HFF-Myc (cell line): ENCODE measurements around the gene MIPEP.

ENCODE experiments used
- DNase-seq: peaks from one replicate; pipeline ENCODE4 v3.0.0-alpha.2; 2011; ENCODE audit warnings: low read depth; ENCODE audit errors: extremely low read depth
- H3K4me3 ChIP-seq: replicated peaks from 2 replicates; pipeline ENCODE4 v1.5.1; 2011; ENCODE audit warnings: low read depth, mild to moderate bottlenecking, control low read depth, low read length
- CTCF ChIP-seq: IDR thresholded peaks from 2 replicates; pipeline ENCODE4 v1.5.1; 2012; ENCODE audit warnings: mild to moderate bottlenecking, low read depth, low read length, control low read depth; ENCODE audit errors: missing control alignments

MIPEP gene

GRCh38 chr13:23724196-23724970 is 164.8 kb downstream of the MIPEP start:
- DNase-seq: no peak
- no peak for TF ChIP-seq CTCF
- no peak overlapping the region for H3K4me3 ChIP-seq

- H3K4me3 ChIP-seq: no peak overlapping the region
- TF ChIP-seq CTCF: no peak
- DNase-seq: no peak
These were observed 165.7 kb downstream of the MIPEP start for GRCh38 chr13:23723471-23723870.

- no peak for TF ChIP-seq CTCF
- no peak for DNase-seq
- H3K4me3 ChIP-seq: no peak overlapping the region
These were observed 166.3 kb downstream of the MIPEP start for GRCh38 chr13:23722726-23723453.

- no peak for DNase-seq
- TF ChIP-seq CTCF: no peak
- no peak overlapping the region for H3K4me3 ChIP-seq
These were observed 170.2 kb downstream of the MIPEP start for GRCh38 chr13:23718996-23719395.

- no peak overlapping the region for H3K4me3 ChIP-seq
These were observed 172.8 kb downstream of the MIPEP start for GRCh38 chr13:23716401-23716800.

GRCh38 chr13:23715762-23716235 is 173.4 kb downstream of the MIPEP start:
- peak; percentile 15 for TF ChIP-seq CTCF
- no peak overlapping the region for H3K4me3 ChIP-seq
- no peak for DNase-seq

More at GRCh38 chr13:23716401-23716800, 172.8 kb downstream of the MIPEP start:
- no peak for TF ChIP-seq CTCF
- no peak for DNase-seq
